NOMO-1 (cell line): ENCODE data around the gene SCNN1B.
"Not testable (repeated sequence)": the region's sequence is repeated elsewhere in the genome, so short reads cannot be mapped to it uniquely, and the experiment has no call there.

Source experiments
- DNase-seq, 2 experiments: peaks; one replicate each; lab custom pipeline; 2025; ENCODE audit not compliant: unreplicated experiment in 2 of 2; lab: John Stamatoyannopoulos, UW

The SCNN1B gene

DNA sequence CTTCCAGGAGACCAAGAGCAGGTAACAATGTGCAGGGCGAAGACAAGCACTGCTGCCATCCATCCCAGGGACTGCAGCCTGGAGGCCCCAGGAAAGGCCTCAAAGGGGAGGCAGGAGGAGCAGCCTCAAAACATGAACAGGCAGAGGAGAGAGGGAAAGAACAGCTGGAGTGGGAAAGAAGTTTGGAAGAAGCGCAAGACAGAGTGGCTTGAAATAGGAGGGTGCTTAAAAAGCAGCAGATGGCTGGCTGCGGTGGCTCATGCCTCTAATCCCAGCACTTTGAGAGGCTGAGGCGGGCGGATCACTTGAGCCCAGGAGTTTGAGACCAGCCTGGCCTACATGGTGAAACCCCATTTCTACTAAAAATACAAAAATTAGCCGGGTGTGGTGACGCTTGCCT, 98.3 kb downstream of the SCNN1B start:
- not testable (repeated sequence) for DNase-seq

- DNase-seq, result no peak
Measured at GRCh38 chr16:23401139-23401538, 99.0 kb downstream of the SCNN1B start.

GRCh38 chr16:23402100-23402499, 100.0 kb downstream of the SCNN1B start:
- no peak for DNase-seq

GRCh38 chr16:23403547-23403946, 101.4 kb downstream of the SCNN1B start:
- DNase-seq, result no peak

DNA sequence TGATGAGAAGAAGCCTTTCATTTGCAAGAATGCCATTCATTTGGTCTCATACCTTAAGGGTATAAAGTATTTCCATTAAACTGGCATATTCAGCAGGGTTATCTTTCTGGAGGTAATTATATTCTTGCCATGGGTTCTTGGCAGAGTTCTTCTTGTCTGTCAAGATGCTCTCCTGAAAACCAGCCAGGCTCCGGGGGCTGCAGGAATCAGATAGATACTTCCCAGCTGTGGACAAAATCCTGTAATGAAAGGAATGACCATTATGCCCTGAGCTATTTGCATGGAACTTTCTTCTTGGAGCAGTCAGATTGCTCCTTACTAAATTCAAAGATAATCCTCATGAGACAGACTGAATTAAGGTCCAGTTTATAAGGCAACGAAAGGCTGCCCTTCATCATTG, 103.9 kb downstream of the SCNN1B start:
- no peak for DNase-seq

- no peak for DNase-seq
Measured at GRCh38 chr16:23406546-23407240, 104.6 kb downstream of the SCNN1B start.

GRCh38 chr16:23407436-23408127, 105.5 kb downstream of the SCNN1B start:
- no peak for DNase-seq

DNA sequence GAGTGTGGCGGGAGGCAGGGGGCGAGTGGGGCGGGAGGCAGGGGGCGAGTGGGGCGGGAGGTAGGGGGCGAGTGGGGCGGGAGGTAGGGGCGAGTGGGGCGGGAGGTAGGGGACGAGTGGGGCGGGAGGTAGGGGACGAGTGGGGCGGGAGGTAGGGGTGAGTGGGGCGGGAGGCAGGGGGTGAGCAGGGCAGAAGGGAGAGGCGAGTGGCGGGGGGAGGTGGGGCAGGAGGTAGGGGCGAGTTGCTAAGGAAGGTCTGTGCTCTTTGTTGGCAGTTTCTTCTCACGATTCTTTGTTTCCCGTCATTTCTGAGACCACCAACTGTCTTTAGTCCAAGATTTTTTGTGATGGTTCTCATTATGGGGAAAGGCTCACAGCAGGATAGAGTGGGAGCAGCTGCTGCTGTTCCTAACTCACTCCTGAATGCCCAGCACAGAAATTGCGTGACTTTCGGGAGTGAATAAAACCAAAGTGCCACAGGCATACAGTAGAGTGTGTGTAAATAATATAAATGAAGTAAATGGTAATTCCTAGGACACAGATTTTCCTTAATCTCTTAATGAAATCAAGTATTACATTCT, 106.2 kb downstream of the SCNN1B start:
- DNase-seq, result no peak

DNA sequence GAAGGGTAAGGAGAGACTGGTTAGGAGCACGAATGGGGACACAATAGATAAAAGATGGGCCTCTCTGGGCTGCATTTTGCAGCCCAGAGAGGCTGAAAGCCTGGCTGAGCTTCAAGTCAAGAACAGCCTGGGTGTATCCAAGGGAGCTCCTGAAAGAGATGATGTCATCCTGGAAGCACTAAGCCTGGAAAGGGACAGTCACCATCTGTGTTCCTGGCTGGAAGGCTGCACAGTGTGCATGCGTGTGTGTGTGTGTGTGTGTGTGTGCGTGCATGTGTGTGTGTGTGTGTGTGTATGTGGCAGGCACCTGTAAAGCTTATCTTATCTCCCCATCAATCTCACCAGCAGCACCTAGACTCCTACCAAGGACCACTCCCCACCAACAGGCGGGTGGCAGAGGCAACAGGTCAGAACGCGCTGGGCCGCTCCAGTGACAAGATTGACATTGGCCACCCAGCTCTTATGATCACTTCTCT, 106.8 kb downstream of the SCNN1B start:
- DNase-seq, result no peak

DNA sequence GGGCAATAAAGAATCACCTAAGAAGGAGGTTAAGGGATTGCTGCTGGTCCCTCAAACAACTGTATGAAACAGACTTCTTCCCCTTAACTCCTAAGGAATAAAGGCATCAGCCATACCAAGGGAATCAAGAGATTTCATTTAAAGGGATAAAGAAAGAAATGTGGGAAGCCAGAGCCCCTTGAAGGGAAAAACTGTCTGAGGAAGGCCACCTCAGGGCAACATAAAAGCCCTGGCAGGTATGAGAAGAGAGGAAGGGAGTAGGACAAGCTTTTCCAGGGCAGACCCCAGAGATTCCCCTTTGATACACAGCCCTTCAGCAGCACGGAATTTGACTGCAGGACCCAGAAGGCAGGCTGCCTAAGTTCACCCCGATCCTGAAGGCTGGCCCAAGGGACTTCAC, 107.4 kb downstream of the SCNN1B start:
- no peak for DNase-seq

- DNase-seq, result no peak
Measured at GRCh38 chr16:23410176-23410575, 108.1 kb downstream of the SCNN1B start.

GRCh38 chr16:23414731-23415130, 112.6 kb downstream of the SCNN1B start:
- DNase-seq, result no peak

DNA sequence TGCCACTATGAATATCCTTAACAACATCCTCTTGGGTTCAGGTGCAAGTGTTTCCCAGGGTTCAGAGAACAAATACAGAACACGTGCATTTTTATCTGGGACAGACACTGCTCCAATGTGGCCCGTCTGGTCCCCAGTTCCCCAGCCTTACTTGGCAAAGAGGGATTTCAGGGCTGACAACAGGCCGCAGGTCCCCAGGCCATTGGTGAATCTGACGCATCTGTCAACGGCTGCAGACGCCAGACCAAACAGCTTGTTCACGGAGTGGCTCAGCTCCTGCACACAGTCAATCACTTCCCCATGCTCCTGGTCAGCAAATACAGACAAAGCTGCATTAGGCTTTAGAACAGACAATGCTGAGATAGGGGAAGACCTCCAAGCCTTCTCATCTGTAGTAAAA, 114.7 kb downstream of the SCNN1B start:
- DNase-seq, result no peak

DNA sequence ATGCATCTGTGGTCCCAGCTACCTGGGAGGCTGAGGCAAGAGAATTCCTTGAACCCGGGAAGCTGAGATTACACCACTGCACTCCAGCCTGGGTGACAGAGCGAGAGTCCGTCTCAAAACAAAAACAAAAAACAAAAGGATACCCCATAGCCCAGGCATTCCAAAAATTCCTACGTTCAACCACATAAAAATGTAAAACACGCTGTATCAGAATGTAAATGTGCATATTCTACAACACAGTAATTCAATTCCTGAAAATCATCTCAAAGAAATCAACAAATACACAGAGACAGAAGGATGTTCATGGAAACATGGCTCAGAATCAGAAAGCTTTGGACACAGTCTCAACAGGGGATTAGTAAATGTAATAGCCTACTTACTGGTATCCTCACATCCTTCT, 117.9 kb downstream of the SCNN1B start:
- no peak for DNase-seq

GRCh38 chr16:23423496-23424049, 121.5 kb downstream of the SCNN1B start:
- no peak for DNase-seq

DNA sequence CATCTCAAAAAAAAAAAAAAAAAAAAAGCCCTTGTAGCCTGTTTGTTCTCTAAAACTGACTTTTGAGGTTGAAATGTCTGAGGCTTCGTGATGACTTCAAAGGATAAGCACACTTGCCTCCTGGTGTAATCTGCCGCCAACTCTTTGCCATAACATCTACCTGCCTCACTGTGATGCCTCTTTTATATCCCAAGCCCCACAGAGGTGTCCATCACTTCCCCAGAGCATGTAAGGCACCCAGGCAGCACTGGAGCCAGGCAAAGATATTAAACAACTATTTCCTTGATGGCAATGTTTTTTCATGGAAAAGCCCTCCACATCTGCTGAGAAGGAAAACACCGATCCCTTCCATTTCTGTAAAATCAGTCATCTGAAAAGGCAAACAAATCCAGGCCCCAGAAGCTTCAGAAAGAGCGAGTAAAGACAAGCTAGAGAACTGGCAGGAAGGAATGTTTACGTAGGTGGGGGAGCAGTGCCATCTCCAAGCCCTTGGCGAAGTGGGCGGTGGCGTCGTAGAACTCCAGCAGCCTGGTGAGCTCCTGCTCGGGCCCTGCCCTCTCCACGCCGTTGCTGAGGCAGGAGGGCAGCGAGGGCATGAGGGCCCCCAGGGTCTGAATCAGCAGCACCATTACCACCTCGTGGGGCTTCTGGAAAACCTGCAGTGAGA, 122.3 kb downstream of the SCNN1B start:
- DNase-seq, result no peak

DNA sequence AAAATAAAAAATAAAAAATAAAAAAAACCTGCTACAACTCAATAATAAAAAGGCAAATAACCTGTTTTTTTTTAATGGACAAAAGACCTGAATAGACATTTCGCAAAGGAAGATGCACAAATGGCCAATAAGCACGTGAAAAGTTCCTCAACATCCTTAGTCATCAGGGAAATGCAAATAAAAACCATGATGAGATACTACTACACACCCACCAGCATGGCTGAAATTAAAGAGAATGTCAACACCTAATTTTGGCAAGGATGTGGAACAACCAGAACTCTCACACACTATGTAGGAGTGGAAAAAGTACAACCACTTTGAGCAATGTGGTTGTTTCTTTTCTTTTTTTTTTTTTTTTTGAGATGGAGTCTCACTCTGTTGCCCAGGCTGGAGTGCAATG, 126.2 kb downstream of the SCNN1B start:
- DNase-seq, result no peak
